GM21381 (cell line): Measurements from ENCODE around the gene CDK19.
"Not testable (repeated sequence)": the region's sequence is repeated elsewhere in the genome, so short reads cannot be mapped to it uniquely, and the experiment has no call there.

ENCODE experiments used
- ATAC-seq: cut with Tn5 transposase; IDR thresholded peaks from one replicate; pipeline ENCODE4 v1.9.1; 2021; ENCODE audit warnings: mild to moderate bottlenecking, moderate library complexity; ENCODE audit not compliant: unreplicated experiment

The CDK19 gene

GRCh38 chr6:110814102-110815014 lies 911 bp downstream of the CDK19 start:
- peak; percentile 10 for ATAC-seq

- no peak for ATAC-seq
These were observed 1.7 kb downstream of the CDK19 start for GRCh38 chr6:110813338-110814101.

GRCh38 chr6:110812719-110813118 lies 2.5 kb downstream of the CDK19 start:
- ATAC-seq = no peak

GRCh38 chr6:110810896-110811586 lies 4.2 kb downstream of the CDK19 start:
- ATAC-seq = no peak

- no peak for ATAC-seq
These were observed 5.5 kb downstream of the CDK19 start for GRCh38 chr6:110809792-110810191.

GRCh38 chr6:110802175-110802574 lies 13.1 kb downstream of the CDK19 start:
- not testable (repeated sequence) for ATAC-seq

- no peak for ATAC-seq
These were observed 14.5 kb downstream of the CDK19 start for GRCh38 chr6:110800839-110801196.

- no peak for ATAC-seq
These were observed 15.0 kb downstream of the CDK19 start for GRCh38 chr6:110800196-110800838.

GRCh38 chr6:110799655-110800054 lies 15.6 kb downstream of the CDK19 start:
- ATAC-seq = no peak

- no peak for ATAC-seq
These were observed 16.1 kb downstream of the CDK19 start for GRCh38 chr6:110799189-110799588.

GRCh38 chr6:110795271-110795670 lies 20.0 kb downstream of the CDK19 start:
- no peak for ATAC-seq

GRCh38 chr6:110786696-110787095 lies 28.6 kb downstream of the CDK19 start:
- ATAC-seq = no peak

- ATAC-seq = no peak
These were observed 29.0 kb downstream of the CDK19 start for GRCh38 chr6:110786271-110786670.

- no peak for ATAC-seq
These were observed 30.7 kb downstream of the CDK19 start for GRCh38 chr6:110784610-110784979.

- ATAC-seq = no peak
These were observed 33.6 kb downstream of the CDK19 start for GRCh38 chr6:110781522-110782214.

- no peak for ATAC-seq
These were observed 36.9 kb downstream of the CDK19 start for GRCh38 chr6:110778333-110778732.

GRCh38 chr6:110777636-110778035 lies 37.6 kb downstream of the CDK19 start:
- no peak for ATAC-seq

- ATAC-seq = no peak
These were observed 38.9 kb downstream of the CDK19 start for GRCh38 chr6:110776413-110776812.

- peak; percentile 48 for ATAC-seq
These were observed 45.3 kb downstream of the CDK19 start for GRCh38 chr6:110769923-110770322.

- ATAC-seq = no peak
These were observed 47.2 kb downstream of the CDK19 start for GRCh38 chr6:110768057-110768456.
